Measurements from ENCODE around the gene PIP5K1C.
"Not testable (repeated sequence)": the region's sequence is repeated elsewhere in the genome, so short reads cannot be mapped to it uniquely, and the experiment has no call there.

PIP5K1C gene

DNA sequence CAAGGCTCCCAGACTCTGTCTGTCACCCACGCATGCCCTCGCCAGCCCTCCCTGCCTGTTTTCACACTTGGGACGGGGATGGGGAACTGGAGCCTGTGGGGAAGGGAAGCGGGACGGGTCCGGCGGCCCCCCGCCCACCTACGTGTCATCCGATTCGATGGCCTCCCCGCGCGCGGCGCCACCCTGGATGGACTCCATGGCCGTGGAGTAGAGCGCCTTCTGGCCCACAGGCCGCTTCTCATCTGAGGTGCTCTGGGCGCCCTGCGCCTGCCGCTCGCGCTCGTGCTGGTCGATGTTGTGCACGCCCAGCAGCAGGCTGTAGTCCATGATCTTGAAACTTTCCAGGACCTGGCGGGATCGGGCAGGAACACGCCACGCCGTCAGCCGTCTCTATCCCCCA lies 48.6 kb downstream of the PIP5K1C start:
- Histone ChIP-seq H3K36me3 (ENCODE audit: control insufficient read depth in 1 of 2, insufficient read depth in 2 of 2, low read depth in 1 of 2, low read length in 2 of 2) (peaks cover 43 to 78% of the 10 kb centered on the region in 2 experiments), H3K9me3 (ENCODE audit: control insufficient read depth, low read length) (no peaks in the 10 kb centered on the region)

GRCh38 chr19:3649888-3650287 lies 50.4 kb downstream of the PIP5K1C start:
- Histone ChIP-seq H3K9me3 (ENCODE audit: control insufficient read depth, low read length) (no peaks in the 10 kb centered on the region), H4K8ac (ENCODE audit: low read length) (peak overlapping the region; percentile 12), H2AFZ (ENCODE audit: low read depth, low read length) (no peak overlapping the region), H3K27ac (ENCODE audit: low read length, poor library complexity, severe bottlenecking) (no peak overlapping the region), H2BK15ac (ENCODE audit: low read depth, poor library complexity, severe bottlenecking) (no peak overlapping the region), H3K27me3 (ENCODE audit: control insufficient read depth in 1 of 2, insufficient read depth in 1 of 2, low read length in 2 of 2) (no peaks in the 10 kb centered on the region), H3K9ac (ENCODE audit: low read length) (no peak overlapping the region), H3K79me1 (replicated peaks; ENCODE audit: low read length, poor library complexity, severe bottlenecking) (peaks cover 62% of the 10 kb centered on the region), H4K91ac (ENCODE audit: low read length) (no peak overlapping the region), H2BK12ac (ENCODE audit: low read length in 2 of 2) (no peak overlapping the region), H3K4me2 (ENCODE audit: low read length, poor library complexity, severe bottlenecking) (no peak overlapping the region), H3K4me1 (ENCODE audit: control insufficient read depth, insufficient read depth, low read depth, low read length) (peaks cover 7% of the 10 kb centered on the region), H3K4ac (ENCODE audit: low read depth in 1 of 2, low read length in 2 of 2) (no peak overlapping the region), H3K14ac (ENCODE audit: low read length in 2 of 2) (no peak overlapping the region), H3K36me3 (ENCODE audit: control insufficient read depth in 1 of 2, insufficient read depth in 2 of 2, low read depth in 1 of 2, low read length in 2 of 2) (peaks cover 51 to 88% of the 10 kb centered on the region in 2 experiments), H2BK120ac (ENCODE audit: low read depth, low read length) (no peak overlapping the region), H3K4me3 (ENCODE audit: insufficient read depth in 1 of 2, low read depth in 1 of 2, low read length in 2 of 2) (no peak overlapping the region), H3K23ac (ENCODE audit: low read length in 2 of 2) (no peak overlapping the region), H2AK5ac (ENCODE audit: low read length, severe bottlenecking) (no peak overlapping the region), H3K18ac (ENCODE audit: low read depth in 1 of 2, low read length in 2 of 2) (no peak overlapping the region), H2BK5ac (ENCODE audit: low read depth, low read length, poor library complexity, severe bottlenecking) (no peak overlapping the region)
- no peak for DNase-seq
- WGBS, result 95% methylated on average over 16 of the region's 16 CpGs

More for the DNA sequence above, 48.6 kb downstream of the PIP5K1C start:
- 98% methylated on average over 33 of the region's 33 CpGs for WGBS
- Histone ChIP-seq H3K18ac (ENCODE audit: low read depth in 1 of 2, low read length in 2 of 2) (no peak overlapping the region), H3K23ac (ENCODE audit: low read length in 2 of 2) (no peak overlapping the region), H4K8ac (ENCODE audit: low read length) (no peak overlapping the region), H2AK5ac (ENCODE audit: low read length, severe bottlenecking) (no peak overlapping the region), H2BK12ac (ENCODE audit: low read length in 2 of 2) (no peak overlapping the region), H2AFZ (ENCODE audit: low read depth, low read length) (peak overlapping the region; percentile 7), H2BK15ac (ENCODE audit: low read depth, poor library complexity, severe bottlenecking) (no peak overlapping the region), H3K9ac (ENCODE audit: low read length) (no peak overlapping the region), H3K14ac (ENCODE audit: low read length in 2 of 2) (no peak overlapping the region), H3K4me3 (ENCODE audit: insufficient read depth in 1 of 2, low read depth in 1 of 2, low read length in 2 of 2) (no peak overlapping the region), H2BK5ac (ENCODE audit: low read depth, low read length, poor library complexity, severe bottlenecking) (no peak overlapping the region), H3K79me1 (replicated peaks; ENCODE audit: low read length, poor library complexity, severe bottlenecking) (peaks cover 49% of the 10 kb centered on the region), H3K27me3 (ENCODE audit: control insufficient read depth in 1 of 2, insufficient read depth in 1 of 2, low read length in 2 of 2) (no peaks in the 10 kb centered on the region), H3K27ac (ENCODE audit: low read length, poor library complexity, severe bottlenecking) (no peak overlapping the region), H4K91ac (ENCODE audit: low read length) (no peak overlapping the region), H3K4me1 (ENCODE audit: control insufficient read depth, insufficient read depth, low read depth, low read length) (peaks cover 19% of the 10 kb centered on the region), H2BK120ac (ENCODE audit: low read depth, low read length) (no peak overlapping the region), H3K4ac (ENCODE audit: low read depth in 1 of 2, low read length in 2 of 2) (no peak overlapping the region), H3K4me2 (ENCODE audit: low read length, poor library complexity, severe bottlenecking) (no peak overlapping the region)
- no peak for DNase-seq

DNA sequence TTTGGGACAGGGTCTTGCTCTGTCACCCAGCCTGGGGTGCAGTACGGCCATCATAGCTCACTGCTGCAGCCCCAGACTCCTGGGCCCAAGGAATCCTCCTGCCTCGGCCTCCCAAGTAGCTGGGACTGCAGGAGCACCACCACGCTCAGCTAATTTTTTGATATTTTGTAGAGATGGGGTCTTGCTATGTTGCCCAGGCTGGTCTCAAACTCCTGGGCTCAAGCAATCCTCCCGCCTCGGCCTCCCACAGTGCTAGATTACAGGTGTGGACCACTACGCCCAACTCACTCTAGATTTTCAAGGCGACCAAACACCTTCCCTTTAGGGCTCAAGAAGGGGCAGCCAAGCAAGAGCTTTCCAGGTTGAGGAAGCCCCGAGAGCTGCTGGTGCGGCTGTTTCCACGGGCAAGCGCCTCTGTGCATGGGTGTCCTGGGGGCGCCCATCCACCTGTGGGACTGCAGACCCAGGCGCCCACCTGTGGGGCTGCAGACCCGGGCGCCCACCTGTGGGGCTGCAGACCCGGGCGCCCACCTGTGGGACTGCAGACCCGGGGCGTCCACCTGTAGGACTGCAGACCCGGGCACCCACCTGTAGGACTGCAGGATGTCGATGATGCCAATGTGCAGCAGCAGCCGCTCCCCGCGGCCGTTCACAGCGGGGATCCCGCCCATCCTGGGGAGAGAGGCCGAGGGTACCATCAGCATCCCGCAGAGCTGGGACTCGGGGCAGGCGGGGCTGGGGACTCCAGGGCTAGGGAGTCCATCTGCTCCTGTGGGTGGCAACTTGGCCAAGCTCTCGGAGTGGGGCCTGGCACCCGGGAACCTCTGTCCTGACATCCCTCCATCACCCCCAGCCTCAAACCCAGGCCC lies 52.0 kb downstream of the PIP5K1C start:
- H3K9me3 ChIP-seq (ENCODE audit: control insufficient read depth, low read length), result no peaks in the 10 kb centered on the region
- peaks cover 66% of the 10 kb centered on the region for H3K79me1 ChIP-seq (replicated peaks; ENCODE audit: low read length, poor library complexity, severe bottlenecking)
- no peak overlapping the region for H2AK5ac ChIP-seq (ENCODE audit: low read length, severe bottlenecking)
- H2BK5ac ChIP-seq (ENCODE audit: low read depth, low read length, poor library complexity, severe bottlenecking), result no peak overlapping the region
- no peak for DNase-seq
- no peak overlapping the region for H3K23ac ChIP-seq (ENCODE audit: low read length in 2 of 2)
- no peak overlapping the region for H4K91ac ChIP-seq (ENCODE audit: low read length)
- no peak overlapping the region for H3K4me2 ChIP-seq (ENCODE audit: low read length, poor library complexity, severe bottlenecking)
- H2AFZ ChIP-seq (ENCODE audit: low read depth, low read length), result no peak overlapping the region
- H3K4me1 ChIP-seq (ENCODE audit: control insufficient read depth, insufficient read depth, low read depth, low read length), result peaks cover 6% of the 10 kb centered on the region
- no peak overlapping the region for H2BK120ac ChIP-seq (ENCODE audit: low read depth, low read length)
- H3K27ac ChIP-seq (ENCODE audit: low read length, poor library complexity, severe bottlenecking), result no peak overlapping the region
- H3K36me3 ChIP-seq (ENCODE audit: control insufficient read depth in 1 of 2, insufficient read depth in 2 of 2, low read depth in 1 of 2, low read length in 2 of 2), result peaks cover 50 to 93% of the 10 kb centered on the region in 2 experiments
- no peak overlapping the region for H3K4me3 ChIP-seq (ENCODE audit: insufficient read depth in 1 of 2, low read depth in 1 of 2, low read length in 2 of 2)
- H3K27me3 ChIP-seq (ENCODE audit: control insufficient read depth in 1 of 2, insufficient read depth in 1 of 2, low read length in 2 of 2), result no peaks in the 10 kb centered on the region
- H3K4ac ChIP-seq (ENCODE audit: low read depth in 1 of 2, low read length in 2 of 2), result no peak overlapping the region
- no peak overlapping the region for H2BK12ac ChIP-seq (ENCODE audit: low read length in 2 of 2)
- no peak overlapping the region for H3K14ac ChIP-seq (ENCODE audit: low read length in 2 of 2)
- 98% methylated on average over 31 of the region's 33 CpGs for WGBS
- H3K18ac ChIP-seq (ENCODE audit: low read depth in 1 of 2, low read length in 2 of 2), result no peak overlapping the region
- H2BK15ac ChIP-seq (ENCODE audit: low read depth, poor library complexity, severe bottlenecking), result no peak overlapping the region
- H3K9ac ChIP-seq (ENCODE audit: low read length), result no peak overlapping the region
- no peak overlapping the region for H4K8ac ChIP-seq (ENCODE audit: low read length)

- Histone ChIP-seq H3K79me1 (replicated peaks; ENCODE audit: low read length, poor library complexity, severe bottlenecking) (peaks cover 65% of the 10 kb centered on the region), H3K36me3 (ENCODE audit: control insufficient read depth in 1 of 2, insufficient read depth in 2 of 2, low read depth in 1 of 2, low read length in 2 of 2) (peaks cover 51 to 93% of the 10 kb centered on the region in 2 experiments), H4K8ac (ENCODE audit: low read length) (peak overlapping the region; percentile 50)
- H3K4ac ChIP-seq (ENCODE audit: low read depth in 1 of 2, low read length in 2 of 2); H2BK5ac ChIP-seq (ENCODE audit: low read depth, low read length, poor library complexity, severe bottlenecking); DNase-seq; H2AFZ ChIP-seq (ENCODE audit: low read depth, low read length); H2AK5ac ChIP-seq (ENCODE audit: low read length, severe bottlenecking); H3K9ac ChIP-seq (ENCODE audit: low read length); H3K23ac ChIP-seq (ENCODE audit: low read length in 2 of 2); H3K14ac ChIP-seq (ENCODE audit: low read length in 2 of 2); H3K27ac ChIP-seq (ENCODE audit: low read length, poor library complexity, severe bottlenecking); H2BK15ac ChIP-seq (ENCODE audit: low read depth, poor library complexity, severe bottlenecking); H2BK12ac ChIP-seq (ENCODE audit: low read length in 2 of 2); H2BK120ac ChIP-seq (ENCODE audit: low read depth, low read length); H4K91ac ChIP-seq (ENCODE audit: low read length); H3K4me1 ChIP-seq (ENCODE audit: control insufficient read depth, insufficient read depth, low read depth, low read length); H3K27me3 ChIP-seq (ENCODE audit: control insufficient read depth in 1 of 2, insufficient read depth in 1 of 2, low read length in 2 of 2); H3K4me2 ChIP-seq (ENCODE audit: low read length, poor library complexity, severe bottlenecking); H3K4me3 ChIP-seq (ENCODE audit: insufficient read depth in 1 of 2, low read depth in 1 of 2, low read length in 2 of 2); H3K18ac ChIP-seq (ENCODE audit: low read depth in 1 of 2, low read length in 2 of 2); H3K9me3 ChIP-seq (ENCODE audit: control insufficient read depth, low read length): not testable (repeated sequence)
- WGBS, result 89% methylated on average over 5 of the region's 5 CpGs
These were observed 53.2 kb downstream of the PIP5K1C start for GRCh38 chr19:3647102-3647501.

Measured in mesenchymal stem cell (in vitro differentiated cells and primary cell).